Ramos (cell line): ENCODE measurements around the gene EHD1.

Experiments
- in situ Hi-C: fragments of 300-500 bp; cut with MboI; formaldehyde crosslinking; loops from one replicate; pipeline ENCODE4 v1.14.3; 2022; ENCODE audit warnings: low sequenced_read_pairs; ENCODE audit not compliant: unreplicated experiment

The EHD1 gene

DNA sequence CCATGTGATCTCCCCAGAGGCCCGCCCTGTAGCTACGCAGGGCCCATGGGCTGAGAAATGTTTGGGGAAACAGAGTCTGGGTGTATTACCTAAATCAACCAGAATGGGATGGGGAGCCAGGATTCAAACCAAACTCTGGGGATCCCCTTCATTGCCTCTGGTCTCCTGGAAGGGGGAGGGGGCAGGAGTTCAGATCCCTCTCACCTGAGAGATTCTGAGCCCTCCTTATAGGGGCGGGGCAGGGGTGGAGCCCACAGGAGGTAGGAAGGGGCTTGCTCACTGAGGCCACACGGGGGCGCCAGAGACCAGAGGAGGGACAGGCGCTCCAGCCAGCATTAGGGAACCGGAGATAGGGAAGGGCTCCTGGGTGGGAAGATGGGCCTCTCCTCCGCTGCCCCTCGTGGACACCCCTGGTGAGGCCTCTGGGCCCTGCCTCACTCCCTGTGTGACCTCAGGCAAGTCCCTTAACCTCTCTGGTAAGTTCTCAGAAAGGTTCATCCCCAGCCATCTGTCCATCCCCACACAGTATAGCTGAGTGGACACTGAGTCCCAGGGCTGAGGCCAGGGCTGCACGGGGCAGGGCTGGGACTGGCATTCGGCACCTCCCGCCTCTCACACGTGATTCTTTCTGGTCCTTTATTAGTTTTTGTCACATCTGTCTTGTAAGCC, 31.3 kb downstream of the EHD1 start:
- in situ Hi-C loops: loop anchor here (5.0 kb wide), 2 partner anchors 45 to 265 kb away; partner anchors contain the start of gene TM7SF2

DNA sequence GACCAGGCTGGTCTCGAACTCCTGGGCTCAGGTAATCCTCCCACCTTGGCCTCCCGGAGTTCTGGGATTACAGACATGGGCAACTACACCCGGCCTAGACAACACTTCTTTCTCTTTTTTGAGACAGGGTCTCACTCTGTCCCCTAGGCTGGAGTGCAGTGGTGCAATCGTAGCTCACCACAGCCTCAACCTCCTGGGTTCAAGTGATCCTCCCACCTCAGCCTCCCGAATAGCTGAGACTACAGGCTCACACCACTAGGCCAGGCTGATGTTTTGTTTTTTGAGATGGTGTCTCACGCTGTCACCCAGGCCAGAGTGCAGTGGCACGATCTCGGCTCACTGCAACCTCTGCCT, 32.7 kb downstream of the EHD1 start:
- in situ Hi-C loops: loop anchor here (5.0 kb wide), 2 partner anchors 47 to 267 kb away; partner anchors contain the start of gene TM7SF2

- in situ Hi-C loops: loop anchor here (5.0 kb wide), 2 partner anchors 47 to 267 kb away; partner anchors contain the start of gene TM7SF2
Observed at GRCh38 chr11:64845129-64845775, 33.2 kb downstream of the EHD1 start.

DNA sequence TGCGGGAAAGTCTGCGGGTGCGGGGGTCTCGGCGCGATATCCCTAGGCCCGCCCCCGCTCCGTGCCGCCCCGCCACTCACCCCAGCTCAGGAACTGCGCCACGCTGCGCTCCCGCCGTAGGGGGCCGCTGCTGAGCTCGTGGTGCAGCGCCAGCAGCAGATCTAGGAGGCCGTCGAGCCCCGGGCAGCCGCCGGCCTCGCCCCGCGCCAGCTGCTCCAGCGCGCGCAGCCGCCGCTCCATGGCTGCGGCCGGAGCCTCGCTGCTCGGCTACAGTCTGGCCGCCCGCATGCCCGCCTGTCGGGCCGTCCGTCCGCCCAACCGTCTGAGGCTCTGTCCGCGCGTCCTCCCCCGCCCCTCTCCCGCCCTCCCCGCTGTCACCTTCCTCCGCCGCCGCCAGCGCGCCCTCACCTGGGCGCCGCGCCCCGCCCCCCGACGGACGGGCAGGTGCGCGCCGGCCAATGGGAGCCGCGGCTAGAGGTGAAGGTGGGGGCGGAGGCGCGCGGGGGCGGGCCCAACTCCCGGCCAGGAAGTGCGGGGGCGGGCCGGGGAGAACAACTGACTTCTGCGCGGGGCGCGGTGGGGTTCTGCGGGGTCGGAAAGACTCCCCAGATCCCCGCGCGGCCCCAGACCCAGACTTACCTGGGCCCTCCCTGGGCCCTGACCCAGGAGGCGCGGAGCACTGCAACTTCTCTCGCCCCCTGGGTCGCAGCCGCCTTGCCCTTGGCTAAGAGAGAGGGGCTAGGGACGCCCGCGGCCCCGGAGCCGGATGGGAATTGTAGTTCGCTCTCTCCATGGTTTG, 33.9 kb downstream of the EHD1 start, which contains the start of gene CDC42BPG:
Gene CDC42BPG (minus strand): TSS at position 324 of the 799 bp plus-strand sequence. CDS start 84 bp downstream, at position 240.
- in situ Hi-C loops: loop anchor here (5.0 kb wide), 2 partner anchors 48 to 268 kb away; partner anchors contain the start of gene TM7SF2

- in situ Hi-C loops: no loop called here
Observed at GRCh38 chr11:64843686-64844329, 34.6 kb downstream of the EHD1 start.

DNA sequence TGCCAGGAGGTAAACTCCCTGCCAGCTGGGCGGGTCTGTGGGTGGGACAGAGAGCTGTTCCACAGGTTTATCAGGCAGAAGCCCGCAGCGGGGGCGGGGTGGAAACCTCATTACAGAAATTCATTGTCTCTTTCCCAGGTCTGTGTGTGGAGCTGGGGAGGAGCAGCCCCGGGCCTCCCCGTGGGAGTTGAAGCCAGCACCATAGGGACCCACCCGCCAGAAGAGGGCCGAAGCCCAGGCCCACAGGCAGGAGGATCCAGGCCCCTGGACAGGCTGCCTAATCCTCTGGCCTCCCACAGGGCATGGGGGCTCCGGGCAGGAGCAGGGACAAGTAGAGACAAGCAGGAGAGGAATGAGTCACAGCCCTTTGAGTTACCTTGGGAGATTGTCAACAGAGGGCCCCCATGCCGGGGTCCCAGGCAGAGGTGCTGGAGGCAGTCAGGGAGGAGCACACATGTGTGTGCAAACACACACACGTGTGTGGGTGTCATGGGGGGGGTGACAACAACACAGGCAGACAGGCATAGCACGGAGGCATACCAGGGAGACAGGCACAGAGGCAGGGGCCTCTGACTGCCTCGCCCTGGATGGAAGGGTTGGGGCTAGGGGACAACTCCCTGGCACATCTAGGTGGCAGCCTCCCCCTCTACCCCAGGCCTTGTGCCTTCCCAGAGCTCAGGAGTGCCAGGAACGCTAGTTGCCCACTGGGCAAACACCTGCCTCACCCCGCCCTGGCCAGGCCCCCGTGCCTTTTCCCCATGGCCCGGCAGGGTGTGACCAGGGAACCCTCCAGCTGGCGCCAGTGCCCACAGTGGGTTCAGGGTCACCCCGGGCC, 35.4 kb downstream of the EHD1 start:
- in situ Hi-C loops: no loop called here

GRCh38 chr11:64842366-64842759, 36.1 kb downstream of the EHD1 start:
- in situ Hi-C loops: no loop called here

GRCh38 chr11:64841592-64842365, 36.6 kb downstream of the EHD1 start:
- in situ Hi-C loops: no loop called here

- in situ Hi-C loops: no loop called here
Observed at GRCh38 chr11:64839887-64840782, 38.3 kb downstream of the EHD1 start.

GRCh38 chr11:64839335-64839734, 39.1 kb downstream of the EHD1 start:
- in situ Hi-C loops: no loop called here

- in situ Hi-C loops: no loop called here
Observed at GRCh38 chr11:64838600-64839334, 39.7 kb downstream of the EHD1 start.

DNA sequence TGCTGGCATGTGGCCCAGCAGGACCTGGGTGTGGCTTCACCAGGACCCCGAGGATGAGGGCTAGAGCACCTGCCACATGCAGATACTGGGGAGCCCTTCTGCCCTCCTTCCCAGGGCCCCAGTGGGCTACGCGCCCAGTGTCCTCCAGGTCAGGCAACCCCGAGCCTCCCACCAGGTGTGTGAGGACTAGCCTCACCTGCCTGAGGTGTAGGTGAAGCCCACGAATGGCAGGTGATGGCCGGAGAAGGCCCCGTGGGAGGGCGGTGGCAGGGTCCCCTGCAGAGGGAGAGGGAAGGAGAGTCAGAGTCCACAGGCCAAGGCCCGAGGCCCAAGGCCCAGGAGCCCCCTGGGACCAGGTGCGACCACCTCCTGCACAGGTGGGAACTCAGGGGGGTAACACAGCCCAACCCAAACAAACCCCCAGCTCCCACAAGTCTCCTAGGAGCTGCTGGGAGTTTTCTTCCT, 40.5 kb downstream of the EHD1 start:
- in situ Hi-C loops: no loop called here

- in situ Hi-C loops: no loop called here
Observed at GRCh38 chr11:64836448-64837072, 41.9 kb downstream of the EHD1 start.

- in situ Hi-C loops: no loop called here
Observed at GRCh38 chr11:64835616-64836447, 42.6 kb downstream of the EHD1 start.

DNA sequence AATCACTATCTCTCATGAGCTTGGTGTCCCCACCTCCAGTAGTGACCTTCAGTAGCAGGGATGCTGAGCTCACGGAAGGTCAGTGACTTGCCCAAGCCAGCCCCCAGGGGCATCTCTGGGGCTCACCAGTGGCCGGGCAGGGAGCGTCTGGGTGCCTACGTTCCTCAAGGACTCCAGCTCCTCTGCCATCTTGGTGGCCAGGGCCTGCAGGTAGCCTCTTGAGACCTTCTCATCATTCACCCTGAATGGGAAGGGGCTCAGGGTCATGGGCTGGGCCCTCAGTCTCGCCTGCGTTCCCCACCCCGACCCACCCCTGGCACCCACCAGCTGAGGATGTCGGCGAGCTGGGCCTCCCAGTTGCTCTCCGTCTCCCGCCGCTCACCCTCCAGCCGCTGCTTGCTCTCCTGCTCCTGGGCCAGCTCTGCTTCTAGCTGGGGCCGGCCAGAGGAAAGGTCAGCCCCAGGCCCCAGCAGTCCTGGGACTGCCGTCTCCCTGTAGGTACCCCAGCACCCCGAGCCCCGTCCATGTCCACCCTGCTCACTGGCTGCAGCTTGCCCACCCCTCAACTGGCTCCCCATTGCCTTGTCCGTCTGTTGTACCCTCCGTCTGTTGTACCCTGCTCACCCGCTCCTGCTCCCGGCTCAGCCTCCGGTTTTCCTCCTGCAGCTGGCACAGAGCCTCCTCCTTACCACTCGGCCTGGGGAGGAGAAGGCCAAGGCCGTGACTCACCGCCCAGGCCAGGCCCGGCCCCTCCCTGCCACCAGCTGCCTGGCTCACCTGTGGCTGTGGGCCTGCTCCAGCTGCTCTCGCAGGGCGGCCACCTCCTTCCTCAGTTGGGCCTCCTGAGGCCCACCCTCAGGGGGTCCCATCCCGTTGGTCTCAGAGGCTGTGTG, 43.5 kb downstream of the EHD1 start:
- in situ Hi-C loops: no loop called here
